DND-41 (cell line): ENCODE data around the gene UBE2H.

Experiments
- ATAC-seq: fragments of 200-7000 bp; cut with Tn5 transposase; 3 replicates; pipeline ENCODE4 v1.9.1; 2021; ENCODE audit warnings: low read depth; ENCODE audit not compliant: insufficient read depth
- DNase-seq: peaks from one replicate; pipeline ENCODE4 v3.0.0-alpha.2; 2020
- H2AFZ ChIP-seq: 2 replicates; pipeline ENCODE4 v1.6.0; 2012; ENCODE audit warnings: low read depth, low read length
- H3K27ac ChIP-seq: 2 replicates; pipeline ENCODE4 v1.5.1; 2012; ENCODE audit warnings: low read length, inconsistent platforms
- H3K27me3 ChIP-seq: fragments of 200-600 bp; sonication (generic); 2 replicates; pipeline ENCODE4 v1.6.0; 2012; ENCODE audit warnings: low read length, mild to moderate bottlenecking, inconsistent platforms; ENCODE audit not compliant: insufficient read depth, poor library complexity
- H3K36me3 ChIP-seq: 2 replicates; pipeline ENCODE4 v1.5.1; 2012; ENCODE audit warnings: low read length, inconsistent platforms; ENCODE audit not compliant: insufficient read depth
- H3K4me1 ChIP-seq: 2 replicates; pipeline ENCODE4 v1.5.1; 2012; ENCODE audit warnings: mild to moderate bottlenecking, low read length; ENCODE audit not compliant: insufficient read depth
- H3K4me2 ChIP-seq: 2 replicates; pipeline ENCODE4 v1.6.0; 2012; ENCODE audit warnings: mild to moderate bottlenecking, moderate library complexity, low read length, inconsistent platforms; ENCODE audit not compliant: insufficient read depth
- H3K4me3 ChIP-seq, 2 experiments: fragments of 200-600 bp in 1 of 2; shearing (Covaris generic) in 1 of 2; 2 replicates each; pipeline ENCODE4 v1.5.1; 2012 to 2016; ENCODE audit warnings: inconsistent platforms in 2 of 2, low read length in 2 of 2, mild to moderate bottlenecking in 2 of 2, low read depth in 1 of 2, moderate library complexity in 1 of 2
- H3K79me2 ChIP-seq: 2 replicates; pipeline ENCODE4 v1.6.0; 2012; ENCODE audit warnings: low read length, inconsistent platforms; ENCODE audit not compliant: insufficient read depth
- H3K9ac ChIP-seq: 2 replicates; pipeline ENCODE4 v1.6.0; 2012; ENCODE audit warnings: low read depth, mild to moderate bottlenecking, inconsistent platforms, low read length, moderate library complexity
- H3K9me3 ChIP-seq: 2 replicates; pipeline ENCODE4 v1.5.1; 2012; ENCODE audit warnings: low read length, moderate library complexity, mild to moderate bottlenecking, inconsistent platforms; ENCODE audit not compliant: insufficient read depth, severe bottlenecking
- H4K20me1 ChIP-seq: 2 replicates; pipeline ENCODE4 v1.6.0; 2012; ENCODE audit warnings: low read length; ENCODE audit not compliant: insufficient read depth
- EZH2 ChIP-seq: IDR thresholded peaks from 3 replicates; pipeline ENCODE4 v1.6.1; 2012; ENCODE audit warnings: borderline replicate concordance, low read depth, mild to moderate bottlenecking, moderate library complexity, low read length, inconsistent platforms; ENCODE audit not compliant: severe bottlenecking
- TF ChIP-seq, protein P1 (sequence below): IDR thresholded peaks from 2 replicates; pipeline ENCODE4 v1.5.1; 2012; ENCODE audit warnings: borderline replicate concordance, low read length, moderate library complexity, mild to moderate bottlenecking; ENCODE audit not compliant: poor library complexity, severe bottlenecking; ENCODE audit errors: extremely low read depth

Gene UBE2H

GRCh38 chr7:129890090-129890489 is 62.7 kb downstream of the UBE2H start:
- no peaks in the 10 kb centered on the region for H3K79me2 ChIP-seq
- no peak overlapping the region for H3K4me3 ChIP-seq
- no peaks in the 10 kb centered on the region for H3K27me3 ChIP-seq
- H3K9ac ChIP-seq: no peak overlapping the region
- no peak overlapping the region for H3K27ac ChIP-seq
- DNase-seq (no peak), ATAC-seq (no peak)
- H3K4me2 ChIP-seq: no peak overlapping the region
- H3K9me3 ChIP-seq: no peaks in the 10 kb centered on the region
- H4K20me1 ChIP-seq: no peaks in the 10 kb centered on the region
- no peak overlapping the region for H2AFZ ChIP-seq
- TF ChIP-seq, protein P1, sequence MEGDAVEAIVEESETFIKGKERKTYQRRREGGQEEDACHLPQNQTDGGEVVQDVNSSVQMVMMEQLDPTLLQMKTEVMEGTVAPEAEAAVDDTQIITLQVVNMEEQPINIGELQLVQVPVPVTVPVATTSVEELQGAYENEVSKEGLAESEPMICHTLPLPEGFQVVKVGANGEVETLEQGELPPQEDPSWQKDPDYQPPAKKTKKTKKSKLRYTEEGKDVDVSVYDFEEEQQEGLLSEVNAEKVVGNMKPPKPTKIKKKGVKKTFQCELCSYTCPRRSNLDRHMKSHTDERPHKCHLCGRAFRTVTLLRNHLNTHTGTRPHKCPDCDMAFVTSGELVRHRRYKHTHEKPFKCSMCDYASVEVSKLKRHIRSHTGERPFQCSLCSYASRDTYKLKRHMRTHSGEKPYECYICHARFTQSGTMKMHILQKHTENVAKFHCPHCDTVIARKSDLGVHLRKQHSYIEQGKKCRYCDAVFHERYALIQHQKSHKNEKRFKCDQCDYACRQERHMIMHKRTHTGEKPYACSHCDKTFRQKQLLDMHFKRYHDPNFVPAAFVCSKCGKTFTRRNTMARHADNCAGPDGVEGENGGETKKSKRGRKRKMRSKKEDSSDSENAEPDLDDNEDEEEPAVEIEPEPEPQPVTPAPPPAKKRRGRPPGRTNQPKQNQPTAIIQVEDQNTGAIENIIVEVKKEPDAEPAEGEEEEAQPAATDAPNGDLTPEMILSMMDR: no peak
- no peak for TF ChIP-seq EZH2
- no peaks in the 10 kb centered on the region for H3K4me1 ChIP-seq
- no peaks in the 10 kb centered on the region for H3K36me3 ChIP-seq

GRCh38 chr7:129889133-129889844 is 63.5 kb downstream of the UBE2H start:
- Histone ChIP-seq H3K4me1 (no peaks in the 10 kb centered on the region), H3K79me2 (no peaks in the 10 kb centered on the region), H3K9me3 (no peaks in the 10 kb centered on the region), H3K27ac (no peak overlapping the region), H3K4me3 (no peak overlapping the region), H3K9ac (no peak overlapping the region), H3K36me3 (no peaks in the 10 kb centered on the region), H2AFZ (no peak overlapping the region), H3K4me2 (no peak overlapping the region), H4K20me1 (no peaks in the 10 kb centered on the region), H3K27me3 (no peaks in the 10 kb centered on the region)
- ATAC-seq: no peak
- no peak for DNase-seq
- TF ChIP-seq, protein P1: no peak
- TF ChIP-seq EZH2: no peak

GRCh38 chr7:129887865-129888264 is 64.9 kb downstream of the UBE2H start:
- Histone ChIP-seq H3K79me2 (no peaks in the 10 kb centered on the region), H3K27me3 (no peaks in the 10 kb centered on the region), H3K36me3 (no peaks in the 10 kb centered on the region), H3K9ac (no peak overlapping the region), H3K4me2 (no peak overlapping the region), H2AFZ (no peak overlapping the region), H3K9me3 (no peaks in the 10 kb centered on the region), H3K4me1 (no peaks in the 10 kb centered on the region), H3K4me3 (no peak overlapping the region), H3K27ac (no peak overlapping the region), H4K20me1 (no peaks in the 10 kb centered on the region)
- no peak for ATAC-seq
- DNase-seq: no peak
- TF ChIP-seq, protein P1: no peak
- no peak for TF ChIP-seq EZH2
